LoVo (cell line): Measurements from ENCODE around the gene PANX1.

Source experiments
- DNase-seq: peaks from one replicate; pipeline ENCODE4 v3.0.0-alpha.2; 2016; ENCODE audit warnings: low spot score

PANX1 gene

GRCh38 chr11:94129512-94130297 lies 1.1 kb downstream of the PANX1 start:
- peak; percentile 83 for DNase-seq

DNA sequence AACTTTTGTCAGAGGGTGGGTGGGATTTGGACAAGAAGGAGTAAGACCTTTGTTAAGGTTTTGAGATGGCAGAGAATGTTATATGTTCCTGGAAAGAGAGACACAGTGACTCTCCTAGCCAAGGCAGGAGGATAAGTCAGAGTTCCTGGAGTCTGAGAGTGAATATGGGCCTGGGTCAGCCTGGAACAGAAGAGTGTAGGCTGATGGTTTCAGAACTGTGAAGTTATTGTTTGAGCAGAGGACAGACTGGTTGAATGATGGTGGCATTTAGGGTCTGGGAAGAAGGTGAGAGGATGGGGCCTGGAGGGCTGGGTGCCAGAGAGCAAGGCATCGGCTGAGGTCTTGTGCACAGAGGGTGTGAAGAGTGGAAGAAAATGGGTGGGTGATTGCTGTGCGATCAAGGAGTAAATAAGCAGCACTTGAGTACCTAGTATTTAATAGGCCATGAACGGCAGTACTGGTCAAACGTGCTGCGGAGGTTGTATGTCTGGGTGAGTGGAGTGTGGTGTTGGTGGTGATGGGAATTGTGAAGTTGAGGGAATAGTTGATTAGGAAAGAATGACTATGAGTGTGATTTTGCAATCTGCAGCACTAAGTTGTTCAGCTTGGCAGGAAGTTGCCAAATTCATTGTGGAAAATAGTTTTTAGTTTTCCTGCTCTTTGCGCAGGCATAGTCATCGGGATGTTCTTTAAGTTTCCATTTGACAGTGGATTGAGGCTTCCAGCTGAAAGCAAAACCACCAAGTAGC lies 1.8 kb downstream of the PANX1 start:
- no peak for DNase-seq

GRCh38 chr11:94131047-94131717 lies 2.5 kb downstream of the PANX1 start:
- no peak for DNase-seq

DNA sequence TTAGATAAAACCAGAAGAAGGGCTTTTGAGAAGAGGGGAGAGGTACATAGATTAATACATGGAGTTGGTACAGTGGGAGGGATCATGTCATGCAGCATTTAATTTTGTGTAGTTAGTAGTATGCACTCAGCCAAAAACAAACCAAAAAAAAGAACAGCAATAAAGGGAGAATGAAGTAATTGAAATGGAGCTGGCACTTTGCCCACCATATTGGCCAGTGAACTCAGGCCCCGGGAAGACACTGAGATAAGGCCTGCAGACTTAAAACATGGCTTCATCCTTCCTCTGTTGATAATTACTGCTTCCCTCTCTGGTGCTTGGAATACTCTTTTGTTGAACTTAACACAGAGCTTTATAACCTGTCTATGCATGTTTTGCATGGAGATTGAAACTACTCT lies 3.1 kb downstream of the PANX1 start:
- no peak for DNase-seq

DNA sequence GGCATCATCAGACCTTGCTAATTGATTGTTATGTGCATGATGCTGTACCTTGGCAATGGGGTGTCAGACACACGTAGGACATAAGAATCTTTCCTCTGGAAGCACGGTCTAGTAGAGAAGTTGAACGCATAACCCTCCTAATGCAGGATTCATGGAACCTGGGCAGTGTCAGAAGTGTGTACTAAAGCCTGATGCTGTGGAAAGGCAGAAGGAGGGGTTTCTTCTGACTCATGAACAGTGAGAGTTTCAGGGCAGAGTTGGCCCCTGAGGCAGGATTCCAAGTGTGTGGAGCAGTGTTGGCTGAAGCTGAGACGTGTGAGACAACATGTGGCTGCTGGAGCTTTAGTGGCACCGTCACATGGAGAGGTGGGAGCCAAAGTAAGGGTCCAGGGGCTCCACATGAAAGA lies 3.5 kb downstream of the PANX1 start:
- DNase-seq: no peak

- no peak for DNase-seq
Observed at GRCh38 chr11:94132823-94133408, 4.3 kb downstream of the PANX1 start.

- no peak for DNase-seq
Observed at GRCh38 chr11:94133752-94134151, 5.1 kb downstream of the PANX1 start.

DNA sequence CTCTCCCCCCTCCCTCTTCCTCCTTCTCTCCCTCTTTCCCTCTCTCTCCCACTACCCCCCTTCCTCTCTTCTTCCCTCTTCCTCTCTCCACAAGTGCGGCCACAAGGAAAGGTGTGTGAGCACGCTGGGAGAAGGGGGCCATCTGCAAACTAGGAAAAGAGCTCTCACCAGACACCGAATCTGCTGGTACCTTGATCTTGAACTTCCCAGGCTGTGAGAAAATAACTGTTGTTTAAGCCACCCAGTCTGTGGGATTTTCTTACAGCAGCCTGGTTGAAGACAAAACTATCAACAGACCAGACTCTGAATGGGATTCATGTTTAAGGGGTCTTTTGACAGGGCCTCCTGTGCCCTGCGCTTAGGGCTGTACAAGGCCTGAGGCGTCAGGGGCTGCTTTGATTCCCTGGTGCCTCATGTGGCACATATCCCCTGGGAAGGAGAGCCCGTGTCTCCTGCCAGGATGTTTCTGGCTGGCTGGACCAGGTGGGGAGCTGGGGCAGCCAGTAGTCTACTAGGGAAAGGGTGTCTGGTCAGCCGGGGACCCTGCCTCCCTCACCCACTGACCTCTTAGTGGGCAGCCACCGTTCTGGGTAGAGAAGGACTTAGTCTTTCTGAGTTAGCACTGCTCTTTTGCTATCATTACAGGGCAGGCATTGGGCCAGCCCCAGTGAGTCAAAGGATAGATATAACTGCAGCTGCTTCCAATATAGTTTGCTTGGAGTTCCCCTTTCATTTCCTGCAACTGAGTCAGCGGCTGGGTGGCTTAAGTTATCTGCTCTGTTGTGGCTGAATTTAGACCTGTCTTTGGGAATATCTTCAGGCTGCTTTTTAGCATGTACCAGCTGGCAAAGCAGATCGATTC lies 6.2 kb downstream of the PANX1 start:
- DNase-seq: peak; percentile 26

GRCh38 chr11:94139416-94139815 lies 10.8 kb downstream of the PANX1 start:
- DNase-seq: no peak

- DNase-seq: no peak
Observed at GRCh38 chr11:94140154-94140655, 11.6 kb downstream of the PANX1 start.

DNA sequence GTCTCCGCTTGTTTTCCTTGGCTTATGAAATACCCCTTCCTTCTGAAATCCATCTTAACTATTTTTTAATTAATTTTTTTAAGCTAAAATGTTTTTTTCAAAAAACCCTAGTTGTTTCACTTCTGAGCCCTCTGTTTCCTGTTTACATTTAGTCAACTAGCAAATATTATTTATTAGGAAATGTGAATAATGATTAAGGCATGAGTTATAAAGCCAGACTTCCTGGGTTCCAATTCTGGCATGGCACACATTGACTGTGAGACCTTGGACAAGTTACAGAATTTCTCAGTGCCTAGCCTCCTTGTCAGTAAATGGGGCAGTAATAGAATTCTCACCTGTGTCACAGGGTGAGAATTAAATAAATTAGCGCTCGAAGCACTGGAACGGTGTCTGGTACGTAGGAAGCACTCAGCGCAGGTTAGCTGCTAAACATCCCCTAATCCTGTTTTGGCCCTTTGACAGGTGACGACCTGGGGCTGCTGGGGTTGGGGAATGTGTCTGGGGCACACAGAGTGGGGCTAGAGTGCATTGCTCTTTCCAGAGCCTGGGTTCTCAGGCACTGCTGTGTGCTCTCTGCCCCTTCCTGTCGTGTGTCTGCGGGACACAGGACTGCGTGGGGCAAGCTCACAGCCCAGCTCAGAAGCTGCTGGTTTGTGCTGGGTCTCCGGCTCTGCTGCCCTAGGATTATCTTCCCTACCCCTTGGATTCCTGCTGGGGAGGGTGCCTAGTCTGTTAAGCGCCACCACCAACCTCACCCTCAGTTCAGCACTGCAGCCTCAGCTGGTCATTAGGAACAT lies 13.1 kb downstream of the PANX1 start:
- no peak for DNase-seq

GRCh38 chr11:94142308-94143281 lies 14.0 kb downstream of the PANX1 start:
- DNase-seq: no peak

GRCh38 chr11:94144216-94144615 lies 15.6 kb downstream of the PANX1 start:
- no peak for DNase-seq

GRCh38 chr11:94144664-94145063 lies 16.0 kb downstream of the PANX1 start:
- no peak for DNase-seq

GRCh38 chr11:94145431-94145830 lies 16.8 kb downstream of the PANX1 start:
- no peak for DNase-seq

- no peak for DNase-seq
Observed at GRCh38 chr11:94145916-94146315, 17.3 kb downstream of the PANX1 start.

DNA sequence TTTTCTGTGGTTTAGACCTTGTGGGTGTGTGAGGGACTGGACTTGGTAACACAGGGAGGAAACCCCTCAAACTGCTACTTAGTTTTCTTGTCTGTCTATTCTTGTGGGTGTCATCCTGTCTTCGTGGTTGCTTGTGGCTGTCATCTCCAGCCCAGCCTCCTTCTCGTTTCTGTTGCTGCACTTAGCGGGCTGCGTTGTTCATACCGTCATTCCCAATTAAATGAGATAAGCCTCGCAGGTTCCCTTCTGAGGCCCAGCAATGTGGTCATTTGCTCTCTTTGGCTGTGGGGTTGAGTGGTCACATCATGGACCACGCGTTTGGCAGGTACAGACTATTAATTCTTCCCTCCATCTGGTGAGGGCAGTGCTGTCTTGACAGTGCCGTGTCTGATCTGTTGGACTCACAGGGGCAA lies 18.8 kb downstream of the PANX1 start:
- no peak for DNase-seq

- no peak for DNase-seq
Observed at GRCh38 chr11:94148189-94148588, 19.5 kb downstream of the PANX1 start.

GRCh38 chr11:94149431-94150017 lies 20.9 kb downstream of the PANX1 start:
- no peak for DNase-seq
